HG03378 (cell line): ENCODE results near the gene SLC43A2.

Source experiments
- ATAC-seq: cut with Tn5 transposase; IDR thresholded peaks from one replicate; pipeline ENCODE4 v1.9.1; 2021; ENCODE audit warnings: mild to moderate bottlenecking, moderate library complexity; ENCODE audit not compliant: unreplicated experiment

Gene SLC43A2

DNA sequence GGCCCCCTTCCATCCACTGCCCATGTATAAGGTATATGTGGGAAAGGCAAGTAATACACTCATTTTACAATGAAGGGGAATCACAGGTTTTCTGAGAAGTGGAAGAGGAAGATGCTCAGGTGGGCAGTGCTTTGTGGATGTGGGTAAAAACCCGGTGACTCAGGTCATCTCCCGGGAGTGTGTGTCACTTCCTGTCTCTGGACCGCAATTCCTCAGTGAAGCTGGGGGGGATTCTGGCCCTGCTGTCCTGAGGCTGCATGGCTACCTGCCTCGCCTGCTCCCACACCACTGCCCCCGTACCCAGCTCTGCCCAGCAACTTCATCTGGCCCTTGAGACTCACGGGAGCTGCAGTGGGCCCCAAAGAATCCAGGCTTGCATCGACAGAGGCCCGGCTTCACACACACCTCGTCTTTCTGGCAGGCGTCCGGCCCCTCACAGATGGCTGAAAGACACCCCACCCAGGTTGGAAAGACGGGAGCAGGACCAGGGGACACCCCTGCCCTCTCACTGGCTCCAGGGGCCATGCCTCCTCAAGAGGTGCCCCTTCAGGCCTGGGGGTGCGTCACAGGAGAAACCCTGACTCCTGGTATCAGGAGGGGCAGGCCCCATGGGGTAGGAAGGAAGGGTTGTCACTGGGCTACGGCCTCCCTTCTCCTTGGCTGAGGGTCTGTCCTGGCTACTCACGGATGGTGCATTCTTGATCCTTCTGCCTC lies 16.0 kb upstream of the SLC43A2 start:
- ATAC-seq = no peak

DNA sequence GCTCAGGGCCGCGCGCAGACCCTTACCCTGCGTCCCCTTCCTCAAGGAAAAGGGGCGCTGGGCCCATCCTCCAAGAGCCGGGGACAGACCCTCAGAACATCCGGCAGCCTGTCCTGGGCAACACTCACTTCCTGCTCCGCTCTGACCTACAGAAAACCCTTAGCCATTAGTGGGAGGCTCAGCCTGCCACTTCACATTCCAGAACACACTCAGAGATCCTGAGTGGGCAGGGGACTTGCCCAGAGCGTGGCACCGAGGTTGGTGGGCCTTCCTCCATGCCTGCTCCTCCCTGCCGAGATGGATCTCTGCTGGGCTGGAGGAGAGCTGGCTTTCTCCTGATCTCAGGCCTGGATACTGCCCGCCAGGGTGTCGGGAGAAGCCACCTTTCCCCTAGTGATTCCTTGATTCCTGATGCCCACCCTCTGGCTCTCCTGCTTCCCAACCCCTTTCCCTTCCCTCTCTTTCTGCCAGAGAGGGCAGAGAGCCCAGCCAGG lies 15.4 kb upstream of the SLC43A2 start:
- ATAC-seq = no peak

DNA sequence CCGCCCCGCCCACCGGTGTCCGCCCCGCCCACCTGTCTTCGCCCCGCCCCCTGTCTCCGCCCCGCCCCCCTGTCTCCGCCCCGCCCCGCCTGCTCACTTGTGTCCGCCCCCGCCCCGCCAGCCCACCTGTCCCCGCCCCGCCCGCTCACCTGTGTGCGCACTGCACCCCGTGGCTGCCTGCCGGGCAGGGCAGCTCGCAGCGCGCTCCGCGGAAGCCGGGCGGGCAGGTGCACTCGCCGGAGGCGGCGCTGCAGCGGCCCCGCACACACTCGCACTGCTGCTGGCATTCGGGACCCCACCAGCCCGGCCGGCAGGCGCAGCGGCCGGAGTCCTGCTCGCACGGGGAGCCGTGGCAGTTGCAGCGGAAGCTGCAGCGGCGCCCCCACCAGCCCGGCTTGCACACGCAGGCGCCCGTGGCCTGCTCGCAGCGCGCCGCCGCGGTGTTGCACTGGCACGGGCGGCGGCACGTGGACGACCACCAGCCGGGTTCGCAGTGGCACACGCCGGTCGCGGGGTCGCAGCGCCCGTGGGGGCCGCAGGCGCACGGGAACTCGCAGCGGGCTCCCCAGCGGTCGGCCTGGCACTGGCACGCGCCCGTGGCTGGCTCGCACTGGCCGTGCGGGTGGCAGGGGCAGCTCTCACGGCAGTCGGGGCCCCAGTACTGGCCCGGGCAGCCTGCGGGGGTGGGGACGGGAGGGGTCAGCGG lies 14.8 kb upstream of the SLC43A2 start:
- ATAC-seq = no peak

DNA sequence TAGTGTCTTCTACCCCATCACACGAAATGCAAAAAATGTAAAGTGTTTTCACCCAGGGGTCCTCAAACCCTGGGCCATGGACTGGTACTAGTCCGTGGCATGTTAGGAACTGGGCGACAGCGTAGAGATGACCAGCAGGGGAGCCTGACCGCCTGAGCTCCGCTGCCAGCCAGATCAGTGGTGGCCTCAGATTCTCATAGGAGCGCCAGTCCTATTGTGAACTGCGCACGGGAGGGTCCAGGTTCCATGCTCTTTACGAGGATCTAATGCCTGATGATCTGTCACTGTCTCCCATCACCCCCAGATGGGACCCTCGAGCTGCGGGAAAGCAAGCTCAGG lies 12.4 kb upstream of the SLC43A2 start:
- no peak for ATAC-seq

DNA sequence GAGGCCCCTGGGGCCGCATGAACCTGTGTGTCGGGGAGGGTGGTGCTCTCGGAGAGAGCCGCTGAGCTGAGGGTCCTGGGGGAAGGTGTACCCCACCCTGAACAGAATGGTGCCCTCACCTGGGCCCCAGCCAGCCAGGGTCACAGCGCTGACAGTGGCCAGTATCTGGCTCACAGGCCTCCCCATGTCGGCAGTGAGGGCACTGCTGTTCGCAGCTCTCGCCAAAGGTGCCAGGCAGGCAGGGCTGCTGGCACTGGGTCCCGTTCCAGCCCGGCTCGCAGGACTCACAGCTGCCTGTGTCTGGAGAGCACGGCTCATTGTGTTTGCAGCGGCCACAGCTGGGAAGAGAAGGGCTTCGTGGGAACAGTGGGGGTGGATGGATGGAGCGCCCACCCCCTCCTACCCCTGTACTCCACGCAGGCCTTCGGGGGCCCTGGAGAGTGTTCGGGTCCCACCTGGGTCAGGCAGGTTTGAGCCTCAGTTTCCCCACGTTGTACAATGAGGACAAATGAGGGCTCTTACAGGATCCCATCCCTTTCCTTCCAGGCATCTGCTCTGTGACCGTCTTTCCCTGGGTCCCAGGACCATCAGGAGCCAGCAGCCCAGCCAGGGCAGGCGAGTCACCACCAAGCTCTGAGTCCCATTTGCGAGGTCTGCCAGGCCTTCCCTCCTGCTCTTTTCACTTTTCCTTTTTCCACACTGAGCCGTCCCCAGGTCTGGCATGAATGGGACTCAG lies 11.9 kb upstream of the SLC43A2 start:
- no peak for ATAC-seq

DNA sequence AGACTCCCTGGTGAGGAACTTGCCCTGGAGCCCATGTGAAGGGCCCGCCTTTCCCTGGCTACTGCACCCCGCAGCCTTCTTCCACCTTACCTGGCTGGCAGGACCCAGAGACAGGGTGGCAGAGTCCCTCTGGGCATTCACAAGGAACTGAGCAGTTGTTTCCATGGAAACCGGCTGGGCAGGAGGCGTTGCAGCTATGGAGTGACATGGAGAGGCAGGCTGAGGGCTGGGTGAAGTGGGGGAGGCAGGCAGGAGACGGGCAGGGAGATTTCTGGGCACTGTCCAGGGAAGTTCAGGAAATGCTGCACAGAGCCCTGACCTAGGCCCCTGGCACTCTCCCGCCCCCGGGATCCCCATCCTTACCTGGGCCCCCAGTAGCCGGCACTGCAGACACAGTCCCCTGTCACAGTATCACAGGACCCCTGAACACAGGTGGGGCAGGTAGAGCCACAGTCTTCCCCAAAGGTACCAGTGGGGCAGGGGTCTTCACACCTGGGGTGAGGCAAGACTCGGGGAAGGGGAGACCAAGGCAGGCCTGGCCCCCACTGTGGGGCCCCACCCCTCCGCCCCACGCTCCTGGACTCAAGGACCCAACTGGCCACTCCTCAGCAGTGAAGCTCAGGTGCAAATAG lies 11.0 kb upstream of the SLC43A2 start:
- ATAC-seq = no peak

DNA sequence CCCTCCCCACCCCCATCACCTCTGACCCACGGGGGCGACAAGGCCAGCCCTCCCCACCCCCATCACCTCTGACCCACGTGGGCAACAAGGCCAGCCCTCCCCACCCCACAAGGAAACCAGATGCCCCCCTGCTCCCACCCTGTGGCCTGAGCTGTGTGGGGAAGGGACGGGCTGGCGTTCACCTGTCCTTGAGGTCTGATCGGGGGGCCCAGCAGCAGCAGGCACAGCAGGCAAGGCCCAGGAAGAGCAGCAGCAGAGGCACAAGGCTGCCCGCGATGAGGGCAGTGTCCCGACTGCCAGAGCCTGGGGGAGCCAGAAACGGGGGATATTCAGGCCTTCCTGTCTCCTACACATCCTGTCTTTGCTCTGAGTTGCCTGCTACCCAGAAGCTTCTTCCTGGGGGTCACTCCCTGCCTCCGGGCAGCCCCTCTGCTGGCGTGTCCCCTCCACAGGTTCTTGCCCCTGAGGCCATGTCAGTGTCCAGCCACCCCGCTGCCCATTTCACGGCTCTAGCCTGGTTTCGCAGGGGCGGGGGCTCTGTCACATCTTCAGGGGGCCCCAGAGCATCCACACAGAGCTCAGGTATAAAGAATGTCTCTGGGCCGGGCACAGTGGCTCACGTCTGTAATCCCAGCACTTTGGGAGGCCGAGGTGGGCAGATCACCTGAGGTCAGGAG lies 10.1 kb upstream of the SLC43A2 start:
- ATAC-seq = no peak

DNA sequence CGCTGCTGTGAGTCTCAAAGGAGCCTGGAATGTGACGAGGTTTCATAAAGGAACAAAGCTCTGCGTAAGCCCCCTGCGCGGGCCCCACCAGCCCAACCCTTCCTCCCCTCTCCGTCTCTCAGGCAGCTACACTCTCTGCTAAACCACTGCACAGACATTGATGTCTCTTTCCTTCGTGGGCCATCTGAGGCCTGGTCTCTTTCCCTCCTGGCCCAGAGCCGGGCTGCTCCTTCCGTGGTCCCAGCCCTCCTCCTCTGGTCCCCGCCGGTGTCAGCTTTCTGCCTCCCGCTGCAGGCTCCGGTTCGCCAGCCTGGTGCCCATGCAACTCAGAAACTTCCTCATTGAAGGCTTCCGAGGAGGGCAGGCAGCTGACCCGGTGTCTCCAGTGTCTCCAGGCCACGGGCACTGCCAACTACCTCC lies 9.5 kb upstream of the SLC43A2 start:
- no peak for ATAC-seq

DNA sequence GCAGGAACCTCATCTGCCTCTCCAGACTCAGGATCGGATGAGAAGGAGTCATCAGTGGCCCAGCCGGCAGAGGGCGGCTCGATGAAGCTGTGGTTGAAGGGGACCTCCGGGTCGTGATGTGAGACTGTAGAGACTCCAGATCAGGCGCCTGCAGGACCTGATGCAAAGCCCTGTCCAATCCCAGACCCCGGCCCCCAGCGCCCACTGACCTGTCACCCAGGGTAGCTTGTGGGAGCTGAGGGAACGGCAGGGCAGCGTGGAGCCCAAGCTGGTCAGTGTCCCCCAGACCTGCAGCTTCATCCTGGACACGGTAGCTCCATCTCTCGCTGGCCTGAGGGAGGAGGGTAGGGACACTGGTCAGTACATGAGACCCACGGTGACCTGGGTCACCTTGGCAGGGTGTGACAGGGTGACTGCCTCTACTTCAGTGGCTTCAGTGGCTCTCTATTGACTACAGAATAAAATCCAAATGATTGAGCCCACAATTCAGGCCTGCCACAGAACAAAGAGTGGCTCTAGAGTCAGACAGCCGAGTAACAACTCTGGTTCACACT lies 8.2 kb upstream of the SLC43A2 start:
- ATAC-seq = no peak

DNA sequence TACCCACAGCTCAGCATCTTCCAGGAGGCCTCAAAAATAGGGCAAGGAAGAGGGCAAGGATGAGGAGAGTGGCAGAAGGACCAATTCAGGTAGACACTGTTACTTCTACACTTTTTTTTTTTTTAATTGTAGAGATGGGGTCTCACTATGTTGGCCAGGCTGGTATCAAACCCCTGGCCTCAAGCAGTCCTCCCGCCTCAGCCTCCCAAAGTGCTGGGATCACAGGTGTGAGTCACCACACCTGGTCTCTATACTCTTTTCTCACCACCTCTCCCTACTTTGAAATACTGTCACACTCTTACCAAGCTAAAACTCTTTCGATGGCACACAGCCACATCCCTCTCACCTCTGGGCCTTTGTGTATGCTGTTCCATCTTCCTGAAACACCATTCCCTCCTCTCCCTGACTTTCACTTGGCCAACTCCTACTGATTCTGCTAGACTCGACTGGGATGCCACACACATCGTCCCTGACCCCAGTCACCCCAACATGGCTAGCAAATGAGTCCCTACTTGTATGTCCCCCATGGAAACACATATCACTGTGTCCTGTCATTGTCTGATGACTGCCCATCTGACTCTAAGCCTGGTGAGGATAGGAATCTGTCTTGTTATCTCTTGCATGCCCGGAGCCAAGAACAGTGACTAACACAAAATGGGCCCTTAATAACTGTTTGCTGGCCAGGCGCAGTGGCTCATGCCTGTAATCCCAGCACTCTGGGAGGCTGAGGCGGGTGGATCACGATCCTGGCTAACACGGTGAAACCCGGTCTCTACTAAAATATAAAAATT lies 7.2 kb upstream of the SLC43A2 start:
- ATAC-seq = no peak

DNA sequence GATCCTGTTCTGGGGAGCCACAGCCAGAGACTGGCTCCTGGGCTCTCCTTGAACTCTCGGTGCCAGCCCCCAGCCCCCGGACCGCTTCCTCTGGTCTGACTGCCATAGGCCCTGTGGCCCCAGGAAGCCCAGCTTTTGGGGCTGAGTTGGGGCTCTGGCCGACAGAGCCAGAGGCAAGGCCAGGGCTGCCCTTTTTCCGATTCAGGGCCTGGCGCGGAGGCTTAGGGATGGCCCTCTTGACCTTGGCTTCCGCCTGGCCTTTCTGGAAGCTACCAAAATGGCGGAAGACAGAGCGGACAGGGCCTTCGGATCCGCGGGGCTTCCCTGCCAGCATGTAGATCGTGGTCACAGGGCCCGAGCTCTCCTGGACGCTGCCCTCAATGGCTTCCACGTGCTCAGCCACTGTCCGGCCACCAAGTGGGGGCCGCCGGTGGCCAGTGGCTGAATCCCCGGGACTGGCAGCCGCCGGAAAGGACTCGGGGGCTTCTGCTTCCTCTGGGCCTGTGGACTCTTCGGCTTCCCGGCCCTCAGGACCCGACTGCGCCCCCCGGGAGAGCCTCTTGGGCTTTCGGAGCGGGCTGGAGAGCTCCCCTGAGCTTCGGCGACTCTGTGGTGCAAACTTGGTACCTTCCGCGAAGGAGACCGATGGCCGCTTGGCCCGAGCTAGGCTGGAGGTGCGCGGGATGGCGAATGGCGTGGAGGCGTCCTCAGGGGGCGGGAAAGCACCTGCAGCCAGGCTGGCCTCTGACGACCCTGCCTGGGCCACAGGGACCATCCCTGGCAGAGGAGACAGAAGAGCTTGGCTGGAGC lies 6.4 kb upstream of the SLC43A2 start:
- no peak for ATAC-seq

DNA sequence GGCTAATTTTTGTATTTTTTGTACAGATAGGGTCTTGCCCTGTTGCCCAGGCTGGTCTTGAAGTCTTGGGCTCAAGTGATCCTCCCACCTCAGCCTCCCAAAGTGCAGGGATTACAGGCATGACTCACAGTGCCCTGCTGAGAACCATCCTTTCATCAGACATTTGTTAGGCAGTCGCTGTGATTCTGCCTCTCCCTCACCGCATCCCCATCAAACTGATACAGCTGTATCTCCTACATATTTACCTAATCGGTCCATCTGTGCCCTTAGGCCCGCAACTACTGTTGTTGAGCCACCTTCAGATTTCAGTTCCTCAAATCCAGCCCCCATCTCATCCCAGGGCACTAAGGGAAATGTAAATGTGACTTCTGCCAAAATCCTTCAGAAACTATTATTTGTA lies 2.0 kb upstream of the SLC43A2 start:
- ATAC-seq = no peak

DNA sequence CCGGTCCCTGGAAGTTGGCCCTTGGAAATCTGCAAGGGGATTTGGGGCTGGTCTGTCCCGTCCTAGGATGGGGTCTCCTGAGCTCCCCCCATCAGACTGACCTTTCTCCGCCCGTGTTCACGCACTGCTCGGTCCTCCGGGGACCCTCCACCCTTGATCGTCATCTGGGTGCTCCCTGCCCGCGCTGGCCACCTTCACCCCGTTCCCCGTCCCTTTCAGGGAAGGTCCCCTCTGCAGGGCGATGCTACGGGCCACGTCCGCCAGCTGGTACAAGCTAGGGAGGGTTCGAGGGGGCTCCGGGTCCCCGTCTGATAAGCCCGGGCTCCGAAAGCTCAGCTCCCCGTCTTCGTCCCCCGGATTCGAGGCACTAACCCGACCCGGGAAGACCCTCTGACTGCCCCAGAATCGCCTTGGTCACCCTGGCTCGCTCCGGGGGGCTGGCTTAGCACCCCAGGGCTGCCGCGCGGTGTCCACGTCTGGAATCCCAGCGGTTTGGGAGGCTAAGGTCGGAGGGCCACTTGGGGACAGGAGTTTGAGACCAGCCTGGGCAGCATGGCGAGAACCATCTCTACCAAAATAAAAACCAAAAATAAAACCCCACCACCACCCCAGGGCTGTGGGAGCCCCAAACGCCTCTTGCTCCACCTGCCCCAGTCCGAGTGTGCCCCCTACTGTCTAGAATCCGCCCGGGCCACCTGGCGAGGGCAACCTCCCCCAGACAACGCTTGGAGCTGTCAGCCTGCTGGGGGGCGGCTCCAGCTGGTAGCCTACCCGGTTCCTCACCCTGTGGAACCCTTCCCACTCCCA lies 1.1 kb upstream of the SLC43A2 start:
- no peak for ATAC-seq

DNA sequence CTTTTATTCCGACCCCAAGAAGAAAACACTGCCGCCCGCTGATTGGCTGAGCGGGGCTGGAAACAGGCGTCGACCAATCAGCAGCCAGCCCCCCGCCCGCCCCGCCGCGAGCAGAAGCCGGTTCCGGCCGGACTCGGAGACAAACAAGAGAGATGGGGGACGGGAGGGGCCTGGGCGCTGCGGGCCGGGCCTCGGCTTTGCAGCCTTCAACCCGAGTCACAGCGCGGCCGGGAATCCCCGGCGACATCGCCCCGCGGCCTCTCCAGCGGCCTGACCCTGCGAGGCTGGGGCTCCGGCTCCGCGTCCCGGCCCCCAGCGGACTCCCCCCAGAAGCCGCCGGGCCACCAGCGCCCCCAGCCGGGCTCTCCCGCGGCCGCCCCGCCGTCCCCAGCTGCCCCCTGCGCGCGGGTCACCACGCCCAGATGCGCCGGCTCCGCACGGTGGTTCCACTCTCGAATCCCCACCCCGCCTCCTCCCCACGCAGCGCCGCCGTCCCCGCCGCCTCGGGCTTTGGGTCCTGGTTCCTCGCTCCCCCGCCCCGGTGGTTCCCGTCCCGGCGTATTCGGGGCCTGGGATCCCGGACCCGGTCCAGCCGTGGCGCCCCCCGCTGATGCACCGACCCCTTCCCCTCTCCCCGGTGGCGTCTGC lies 346 bp upstream of the SLC43A2 start:
- peak; percentile 35 for ATAC-seq

DNA sequence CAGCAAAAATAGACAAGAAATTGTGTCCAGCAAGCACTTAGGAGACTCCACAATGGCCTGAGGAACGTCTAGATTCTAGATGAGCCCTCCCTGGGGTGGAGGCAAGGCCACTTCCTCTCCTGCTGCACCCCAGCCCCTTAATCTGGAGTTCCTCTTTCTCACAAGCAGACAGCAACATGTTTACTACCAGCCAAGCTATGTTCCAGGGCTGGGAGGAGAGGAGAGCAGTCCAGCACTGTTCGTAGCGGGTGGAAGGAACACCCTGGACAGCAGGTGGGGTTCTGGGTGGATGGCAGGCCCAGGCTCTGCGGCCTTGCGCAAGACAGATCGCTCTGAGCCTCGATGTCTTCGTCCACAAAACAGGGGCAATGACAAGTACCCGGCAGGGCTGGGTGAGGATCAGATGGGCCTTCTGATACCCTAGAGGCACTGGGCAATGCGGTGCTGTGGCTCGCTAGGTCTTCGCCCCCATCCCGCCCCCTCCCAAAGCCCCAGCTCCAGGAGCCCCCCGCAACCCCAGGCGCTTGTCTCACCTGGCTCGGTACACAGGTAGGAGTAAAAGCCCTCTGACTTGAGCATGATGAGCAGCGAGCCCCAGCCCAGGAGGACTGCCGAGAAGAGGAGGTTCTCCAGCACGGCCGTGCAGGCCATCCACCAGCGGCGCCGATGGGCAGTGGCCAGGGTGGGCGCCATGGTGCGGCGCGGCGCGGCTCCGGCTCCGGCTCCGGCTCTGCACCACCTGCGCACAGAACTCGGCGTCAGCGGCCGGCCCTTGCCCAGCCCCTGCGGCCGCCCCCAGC lies 1.3 kb downstream of the SLC43A2 start:
- no peak for ATAC-seq

DNA sequence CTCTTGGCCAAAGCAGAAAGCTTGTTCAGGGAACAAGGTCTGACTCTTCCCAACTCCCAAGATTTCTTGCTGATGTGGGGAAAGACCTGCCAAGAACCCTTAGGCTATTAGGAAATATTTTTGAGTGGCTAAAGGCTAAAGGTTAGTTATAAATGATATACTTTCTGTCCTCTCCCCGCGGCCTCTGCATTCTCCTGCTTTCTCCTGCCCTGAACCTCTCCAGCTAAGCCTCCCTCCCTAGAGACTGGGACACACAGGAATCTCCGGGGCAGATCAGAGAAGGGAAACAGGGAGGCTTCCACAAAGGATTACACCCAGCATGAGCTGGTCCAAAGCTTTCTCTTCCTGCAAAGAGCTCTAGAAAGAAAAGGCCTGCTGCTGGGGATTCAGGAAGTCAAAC lies 2.3 kb downstream of the SLC43A2 start:
- ATAC-seq = no peak

DNA sequence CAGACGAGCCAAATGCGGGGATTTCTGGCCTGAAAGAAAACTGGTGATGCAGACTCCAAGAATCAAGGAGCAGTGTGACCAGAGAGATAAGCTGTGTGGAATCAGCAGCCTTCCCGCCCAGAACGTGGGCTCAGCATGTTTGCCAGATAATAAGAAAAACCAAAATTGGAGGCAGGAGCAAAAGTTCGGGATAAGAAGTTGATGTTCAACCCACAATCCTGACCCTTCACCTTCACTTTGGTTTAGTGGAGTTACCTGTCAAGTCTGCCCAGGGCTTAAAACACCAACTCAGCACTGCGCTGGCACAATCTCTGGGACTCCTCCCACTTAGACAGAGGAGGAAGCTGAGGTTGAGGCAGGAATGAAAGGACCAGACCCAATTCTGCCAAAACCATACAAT lies 3.1 kb downstream of the SLC43A2 start:
- no peak for ATAC-seq
